Measurements from ENCODE around the gene LEF1. TPM values are rescaled to one million over a fixed set of nuclear protein-coding genes. Genes with fewer than 3 reads are reported as not detected.

The LEF1 gene
- total RNA-seq, 1 donor from 2014 or later, result 4.2 TPM

DNA sequence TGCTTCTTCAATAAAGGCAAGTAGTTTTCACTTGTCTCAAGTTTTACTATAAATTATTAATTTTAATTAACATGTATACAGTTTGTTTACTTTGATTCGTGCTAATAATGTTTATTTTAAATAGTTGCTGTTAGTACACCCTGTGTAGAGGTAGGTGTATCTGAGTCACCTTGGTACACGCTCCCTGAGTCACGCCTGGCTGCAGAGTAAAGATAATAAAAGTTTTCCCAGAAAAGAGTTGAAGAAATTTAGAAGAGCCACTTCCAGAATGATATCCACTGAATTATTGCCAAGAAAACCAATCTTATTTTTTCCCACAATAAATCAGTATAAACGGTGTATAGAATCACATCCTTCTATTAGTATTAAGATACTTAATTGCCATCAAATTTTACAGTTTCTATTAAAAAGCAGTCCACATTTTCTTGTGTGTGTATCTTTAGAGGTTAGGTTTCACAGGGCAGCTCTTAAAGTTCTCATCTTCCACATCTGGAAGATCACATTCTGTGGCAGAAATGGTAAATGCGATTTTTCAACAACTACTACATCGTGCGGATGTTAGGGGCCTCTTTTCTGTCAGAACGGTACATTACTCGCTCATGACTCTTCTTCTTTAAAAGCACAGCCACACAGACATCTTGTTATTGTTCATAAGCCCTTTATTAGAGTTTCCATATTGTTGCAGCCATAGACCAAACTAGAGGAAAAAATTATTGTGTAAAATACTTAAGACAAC lies 123.6 kb downstream of the LEF1 start:
- TF ChIP-seq, protein P1, sequence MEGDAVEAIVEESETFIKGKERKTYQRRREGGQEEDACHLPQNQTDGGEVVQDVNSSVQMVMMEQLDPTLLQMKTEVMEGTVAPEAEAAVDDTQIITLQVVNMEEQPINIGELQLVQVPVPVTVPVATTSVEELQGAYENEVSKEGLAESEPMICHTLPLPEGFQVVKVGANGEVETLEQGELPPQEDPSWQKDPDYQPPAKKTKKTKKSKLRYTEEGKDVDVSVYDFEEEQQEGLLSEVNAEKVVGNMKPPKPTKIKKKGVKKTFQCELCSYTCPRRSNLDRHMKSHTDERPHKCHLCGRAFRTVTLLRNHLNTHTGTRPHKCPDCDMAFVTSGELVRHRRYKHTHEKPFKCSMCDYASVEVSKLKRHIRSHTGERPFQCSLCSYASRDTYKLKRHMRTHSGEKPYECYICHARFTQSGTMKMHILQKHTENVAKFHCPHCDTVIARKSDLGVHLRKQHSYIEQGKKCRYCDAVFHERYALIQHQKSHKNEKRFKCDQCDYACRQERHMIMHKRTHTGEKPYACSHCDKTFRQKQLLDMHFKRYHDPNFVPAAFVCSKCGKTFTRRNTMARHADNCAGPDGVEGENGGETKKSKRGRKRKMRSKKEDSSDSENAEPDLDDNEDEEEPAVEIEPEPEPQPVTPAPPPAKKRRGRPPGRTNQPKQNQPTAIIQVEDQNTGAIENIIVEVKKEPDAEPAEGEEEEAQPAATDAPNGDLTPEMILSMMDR (conservative IDR thresholded peaks at IDR 0.05; ENCODE audit: low read depth, low read length), result no peak
- no peak for DNase-seq (ENCODE audit: low read depth)
- no peak overlapping the region for H3K4me3 ChIP-seq (ENCODE audit: low read depth, low read length)

GRCh38 chr4:108043526-108043925 lies 125.2 kb downstream of the LEF1 start:
- TF ChIP-seq, protein P1 (conservative IDR thresholded peaks at IDR 0.05; ENCODE audit: low read depth, low read length), result no peak
- DNase-seq (ENCODE audit: low read depth), result no peak
- no peak overlapping the region for H3K4me3 ChIP-seq (ENCODE audit: low read depth, low read length)

GRCh38 chr4:108042927-108043326 lies 125.8 kb downstream of the LEF1 start:
- H3K4me3 ChIP-seq (ENCODE audit: low read depth, low read length), result no peak overlapping the region
- TF ChIP-seq, protein P1 (conservative IDR thresholded peaks at IDR 0.05; ENCODE audit: low read depth, low read length), result no peak
- no peak for DNase-seq (ENCODE audit: low read depth)

DNA sequence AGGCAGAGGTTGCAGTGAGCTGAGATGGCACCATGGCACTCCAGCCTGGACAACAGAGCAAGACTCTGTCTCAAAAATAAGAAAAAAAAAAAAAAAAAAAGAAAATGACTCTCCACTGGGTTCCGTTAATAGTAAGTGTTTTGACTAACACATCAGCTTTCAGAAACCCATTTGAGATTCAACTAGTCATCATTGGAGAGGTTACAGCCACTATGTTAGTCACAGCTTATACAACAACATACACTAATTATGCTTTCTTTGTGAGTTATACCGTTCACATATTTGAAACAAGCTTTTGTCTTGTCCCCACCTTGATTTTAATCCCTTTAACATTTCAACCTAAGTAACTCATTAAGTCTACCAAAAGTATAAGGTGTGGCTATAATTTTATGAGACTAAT lies 130.8 kb downstream of the LEF1 start:
- DNase-seq (ENCODE audit: low read depth), result no peak
- H3K4me3 ChIP-seq (ENCODE audit: low read depth, low read length), result no peak overlapping the region
- TF ChIP-seq, protein P1 (conservative IDR thresholded peaks at IDR 0.05; ENCODE audit: low read depth, low read length), result no peak

DNA sequence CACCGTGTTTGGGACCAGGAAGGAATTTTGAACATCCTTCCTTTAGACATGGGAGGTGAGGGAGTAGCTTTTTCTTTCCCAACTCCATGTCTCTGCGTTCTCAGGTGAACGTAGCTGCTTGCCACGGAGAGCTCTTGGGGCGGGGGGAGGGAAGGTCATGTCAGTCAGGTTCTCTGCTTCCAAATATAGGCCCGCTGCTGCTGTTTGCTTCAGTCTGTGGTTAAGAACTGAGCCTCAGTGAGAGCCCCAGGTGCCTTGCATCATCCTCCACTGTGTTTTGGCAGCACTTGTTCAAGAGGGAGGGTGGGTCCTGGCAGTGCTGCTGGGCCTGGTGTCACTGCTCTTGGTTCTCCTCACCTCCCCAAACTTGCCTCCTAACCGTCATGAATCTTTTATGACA lies 132.5 kb downstream of the LEF1 start:
- H3K4me3 ChIP-seq (ENCODE audit: low read depth, low read length), result no peak overlapping the region
- no peak for DNase-seq (ENCODE audit: low read depth)
- TF ChIP-seq, protein P1 (conservative IDR thresholded peaks at IDR 0.05; ENCODE audit: low read depth, low read length), result no peak

- no peak for DNase-seq (ENCODE audit: low read depth)
These were observed 133.0 kb downstream of the LEF1 start for GRCh38 chr4:108035691-108036090.

More at GRCh38 chr4:108035691-108036090, 133.0 kb downstream of the LEF1 start:
- TF ChIP-seq, protein P1 (conservative IDR thresholded peaks at IDR 0.05; ENCODE audit: low read depth, low read length), result no peak
- H3K4me3 ChIP-seq (ENCODE audit: low read depth, low read length), result no peak overlapping the region
